ENCODE data around the gene FFAR1. TPM values are rescaled to one million over a fixed set of nuclear protein-coding genes. Genes with fewer than 3 reads are reported as not detected.
A peak's percentile ranks its signal among the peaks of the same experiment; 100 is the strongest.

FFAR1 gene
- total RNA-seq, 4 donors from 2014 or later: 0.32 TPM; not detected in 3

DNA sequence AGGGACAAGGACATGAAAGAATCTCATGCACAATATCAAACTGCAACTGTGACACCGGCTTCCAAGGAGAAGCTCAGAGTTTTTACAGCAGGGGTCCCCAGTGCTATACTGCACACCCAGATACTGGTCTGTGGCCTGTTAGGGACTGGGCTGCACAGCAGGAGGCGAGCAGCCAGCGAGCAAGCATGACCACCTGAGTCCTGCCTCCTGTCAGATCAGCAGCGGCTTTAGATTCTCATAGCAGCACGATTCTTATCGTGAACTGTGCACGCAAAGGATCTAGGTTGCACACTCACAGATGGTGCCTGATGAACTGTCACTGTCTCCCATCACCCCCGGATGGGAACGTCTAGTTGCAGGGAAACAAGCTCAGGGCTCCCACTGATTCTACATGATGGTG is 31.8 kb upstream of the FFAR1 start:
- 82% methylated on average over 8 of the region's 9 CpGs; no CpG with 5 or more reads in 1 of the 2 donors for WGBS, 2 donors (ENCODE audit: low coverage in 1 of 2)
- intact Hi-C loops (cut with DNase I; ENCODE audit: low total_unique reads): no loop called here
- no peak overlapping the region for H3K27ac ChIP-seq

GRCh38 chr19:35316560-35316959 is 31.1 kb upstream of the FFAR1 start:
- TF ChIP-seq POLR2A (IDR thresholded peaks at IDR 0.05) (no peak), EP300 (IDR thresholded peaks at IDR 0.05; ENCODE audit: low read depth) (no peak)
- H3K4me1 ChIP-seq: no peaks in the 10 kb centered on the region
- no peaks in the 10 kb centered on the region for H3K9me3 ChIP-seq
- no peak overlapping the region for H3K27ac ChIP-seq
- no peaks in the 10 kb centered on the region for H3K27me3 ChIP-seq
- DNase-seq: no peak
- WGBS, 2 donors (ENCODE audit: low coverage in 1 of 2): 68 to 96% methylated on average over 5 to 9 of the region's 9 CpGs
- in situ Hi-C loops (cut with MboI; ENCODE audit: low pct_ligation_motif_present in 1 of 4, low pct_unique_long_range_greater_than_20kb in 1 of 4, low sequenced_read_pairs in 3 of 4): no loop called here
- H3K36me3 ChIP-seq: no peaks in the 10 kb centered on the region
- intact Hi-C loops (cut with DNase I; ENCODE audit: low total_unique reads): no loop called here
- no peak overlapping the region for H3K4me3 ChIP-seq

More for the DNA sequence above, 31.8 kb upstream of the FFAR1 start:
- H3K4me1 ChIP-seq: no peaks in the 10 kb centered on the region
- no peaks in the 10 kb centered on the region for H3K27me3 ChIP-seq
- no peak for DNase-seq
- H3K4me3 ChIP-seq: no peak overlapping the region
- TF ChIP-seq POLR2AphosphoS5 (IDR thresholded peaks at IDR 0.05) (no peak), POLR2A (IDR thresholded peaks at IDR 0.05) (no peak), EP300 (IDR thresholded peaks at IDR 0.05; ENCODE audit: low read depth) (no peak)
- TF ChIP-seq, protein P1, sequence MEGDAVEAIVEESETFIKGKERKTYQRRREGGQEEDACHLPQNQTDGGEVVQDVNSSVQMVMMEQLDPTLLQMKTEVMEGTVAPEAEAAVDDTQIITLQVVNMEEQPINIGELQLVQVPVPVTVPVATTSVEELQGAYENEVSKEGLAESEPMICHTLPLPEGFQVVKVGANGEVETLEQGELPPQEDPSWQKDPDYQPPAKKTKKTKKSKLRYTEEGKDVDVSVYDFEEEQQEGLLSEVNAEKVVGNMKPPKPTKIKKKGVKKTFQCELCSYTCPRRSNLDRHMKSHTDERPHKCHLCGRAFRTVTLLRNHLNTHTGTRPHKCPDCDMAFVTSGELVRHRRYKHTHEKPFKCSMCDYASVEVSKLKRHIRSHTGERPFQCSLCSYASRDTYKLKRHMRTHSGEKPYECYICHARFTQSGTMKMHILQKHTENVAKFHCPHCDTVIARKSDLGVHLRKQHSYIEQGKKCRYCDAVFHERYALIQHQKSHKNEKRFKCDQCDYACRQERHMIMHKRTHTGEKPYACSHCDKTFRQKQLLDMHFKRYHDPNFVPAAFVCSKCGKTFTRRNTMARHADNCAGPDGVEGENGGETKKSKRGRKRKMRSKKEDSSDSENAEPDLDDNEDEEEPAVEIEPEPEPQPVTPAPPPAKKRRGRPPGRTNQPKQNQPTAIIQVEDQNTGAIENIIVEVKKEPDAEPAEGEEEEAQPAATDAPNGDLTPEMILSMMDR (IDR thresholded peaks at IDR 0.05): no peak
- in situ Hi-C loops (cut with MboI; ENCODE audit: low pct_ligation_motif_present in 1 of 4, low pct_unique_long_range_greater_than_20kb in 1 of 4, low sequenced_read_pairs in 3 of 4): no loop called here
- H3K36me3 ChIP-seq: no peaks in the 10 kb centered on the region
- H3K9me3 ChIP-seq: no peaks in the 10 kb centered on the region

DNA sequence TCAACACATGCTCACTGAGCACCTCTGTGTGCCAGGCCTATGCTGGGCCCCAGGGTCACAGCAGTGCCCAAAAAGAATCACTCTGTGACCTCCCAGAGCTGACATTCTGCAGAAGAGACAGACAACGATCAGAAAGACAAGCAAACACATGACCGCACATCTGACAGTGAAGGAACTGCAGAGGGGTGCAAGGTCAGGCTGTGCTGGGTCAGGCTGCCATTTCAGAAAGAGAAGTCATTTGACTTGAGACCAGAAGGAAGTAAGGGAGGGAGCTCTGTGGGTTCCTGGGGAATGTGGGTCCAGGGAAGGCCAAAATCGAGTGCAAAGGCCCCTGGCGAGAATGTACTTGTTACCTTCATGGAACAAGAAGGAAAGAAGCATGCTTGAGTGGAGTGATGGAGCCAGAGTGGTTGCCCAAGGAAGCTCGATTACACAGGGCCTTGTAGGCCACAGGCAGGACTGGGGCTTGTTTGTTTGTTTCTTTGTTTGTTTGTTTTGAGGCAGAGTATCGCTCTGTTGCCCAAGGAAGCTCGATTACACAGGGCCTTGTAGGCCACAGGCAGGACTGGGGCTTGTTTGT is 30.1 kb upstream of the FFAR1 start:
- Histone ChIP-seq H3K4me3 (no peak overlapping the region), H3K4me1 (no peaks in the 10 kb centered on the region), H3K9me3 (peaks cover 0 to 3% of the 10 kb centered on the region in 2 donors), H3K27ac (peak overlapping the region in 1 of 4 donors; percentile 29), H3K36me3 (no peaks in the 10 kb centered on the region), H3K27me3 (no peaks in the 10 kb centered on the region)
- 74 to 100% methylated on average over 1 to 7 of the region's 7 CpGs for WGBS, 2 donors (ENCODE audit: low coverage in 1 of 2)
- intact Hi-C loops (cut with DNase I; ENCODE audit: low total_unique reads): no loop called here
- in situ Hi-C loops (cut with MboI; ENCODE audit: low pct_ligation_motif_present in 1 of 4, low pct_unique_long_range_greater_than_20kb in 1 of 4, low sequenced_read_pairs in 3 of 4): no loop called here
- DNase-seq: no peak
- TF ChIP-seq POLR2A (IDR thresholded peaks at IDR 0.05) (no peak), POLR2AphosphoS5 (IDR thresholded peaks at IDR 0.05) (no peak), EP300 (IDR thresholded peaks at IDR 0.05; ENCODE audit: low read depth) (no peak)

DNA sequence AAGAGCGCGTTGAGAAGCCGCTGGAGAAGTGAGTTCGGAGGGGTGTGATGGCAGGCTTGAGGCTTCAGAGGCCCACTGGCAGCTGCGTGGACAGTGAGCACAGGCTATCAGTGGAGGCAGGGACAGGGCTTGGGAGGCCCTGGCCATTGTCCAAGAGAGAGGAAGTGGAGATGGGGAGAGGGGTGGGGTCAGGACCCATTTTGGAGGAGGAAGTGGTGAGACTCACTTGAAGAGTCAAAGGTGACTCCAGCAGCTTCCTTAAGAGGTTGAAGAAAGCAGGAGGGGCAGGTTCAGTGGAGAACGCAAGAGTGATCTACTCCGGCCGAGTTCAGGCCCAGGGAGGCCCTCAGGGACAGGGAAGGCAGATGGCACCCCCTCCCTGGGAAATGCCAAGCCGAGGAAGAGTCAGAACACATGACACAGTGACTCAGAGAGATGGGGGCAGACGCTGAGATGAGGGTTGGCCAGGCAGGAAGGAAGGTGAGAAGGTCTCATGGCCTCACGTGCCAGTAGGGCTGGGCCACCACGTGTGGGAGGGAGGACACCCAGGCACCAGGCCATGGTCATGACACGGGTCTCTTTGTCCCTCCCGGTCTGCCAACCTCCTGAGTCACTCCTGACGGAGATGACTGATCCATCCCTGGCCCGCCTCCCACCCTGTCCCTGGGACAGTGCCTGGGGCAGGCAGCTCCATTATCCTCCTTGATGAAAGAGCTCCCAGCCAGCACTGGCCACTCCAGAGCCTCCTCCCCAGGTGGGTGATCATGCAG is 28.8 kb upstream of the FFAR1 start:
- intact Hi-C loops (cut with DNase I; ENCODE audit: low total_unique reads): no loop called here
- H3K9me3 ChIP-seq: peaks cover 0 to 3% of the 10 kb centered on the region in 2 donors
- no peak overlapping the region for H3K4me3 ChIP-seq
- WGBS, 2 donors (ENCODE audit: low coverage in 1 of 2): 65% methylated on average over 16 of the region's 16 CpGs; no CpG with 5 or more reads in 1 of the 2 donors
- peak; percentile 16 for DNase-seq
- H3K4me1 ChIP-seq: no peaks in the 10 kb centered on the region
- no peaks in the 10 kb centered on the region for H3K27me3 ChIP-seq
- TF ChIP-seq, protein P1 (IDR thresholded peaks at IDR 0.05): no peak
- TF ChIP-seq POLR2AphosphoS5 (IDR thresholded peaks at IDR 0.05) (no peak), POLR2A (IDR thresholded peaks at IDR 0.05) (no peak), EP300 (IDR thresholded peaks at IDR 0.05; ENCODE audit: low read depth) (no peak)
- H3K27ac ChIP-seq: no peak overlapping the region
- no peaks in the 10 kb centered on the region for H3K36me3 ChIP-seq
- in situ Hi-C loops (cut with MboI; ENCODE audit: low pct_ligation_motif_present in 1 of 4, low pct_unique_long_range_greater_than_20kb in 1 of 4, low sequenced_read_pairs in 3 of 4): no loop called here

- H3K27ac ChIP-seq: no peak overlapping the region
- in situ Hi-C loops (cut with MboI; ENCODE audit: low pct_ligation_motif_present in 1 of 4, low pct_unique_long_range_greater_than_20kb in 1 of 4, low sequenced_read_pairs in 3 of 4): no loop called here
- TF ChIP-seq POLR2AphosphoS5 (IDR thresholded peaks at IDR 0.05): no peak
- H3K27me3 ChIP-seq: no peaks in the 10 kb centered on the region
- DNase-seq: no peak
- 66 to 70% methylated on average over 5 to 12 of the region's 12 CpGs for WGBS, 2 donors (ENCODE audit: low coverage in 1 of 2)
- H3K9me3 ChIP-seq: peaks cover 0 to 3% of the 10 kb centered on the region in 2 donors
- H3K4me3 ChIP-seq: no peak overlapping the region
- no peaks in the 10 kb centered on the region for H3K4me1 ChIP-seq
- no peaks in the 10 kb centered on the region for H3K36me3 ChIP-seq
- intact Hi-C loops (cut with DNase I; ENCODE audit: low total_unique reads): no loop called here
Measured at GRCh38 chr19:35320065-35320713, 27.5 kb upstream of the FFAR1 start.

Data from transverse colon (tissue), 4 donors.